H9 (cell line): ENCODE measurements around the gene MEP1A. TPM values are rescaled to one million over a fixed set of nuclear protein-coding genes. Genes with fewer than 3 reads are reported as not detected.

Source experiments
- DNase-seq: peaks from one replicate; pipeline ENCODE4 v3.0.0-alpha.2; 2017
- H2AFZ ChIP-seq: one replicate; pipeline ENCODE4 v1.6.1; 2013; ENCODE audit warnings: mild to moderate bottlenecking, low read length, control low read depth, moderate library complexity
- H2AK5ac ChIP-seq: 2 replicates; pipeline ENCODE4 v1.6.1; 2013; ENCODE audit warnings: low read length, control low read depth, mixed read lengths; ENCODE audit not compliant: insufficient read length
- H2BK120ac ChIP-seq: one replicate; pipeline ENCODE4 v1.6.1; 2013; ENCODE audit warnings: low read depth, mild to moderate bottlenecking, low read length, control low read depth, inconsistent platforms; ENCODE audit not compliant: poor library complexity, severe bottlenecking
- H2BK12ac ChIP-seq: 2 replicates; pipeline ENCODE4 v1.6.1; 2013; ENCODE audit warnings: low read length, control low read depth, mixed read lengths, low read depth; ENCODE audit not compliant: insufficient read length
- H2BK15ac ChIP-seq: 2 replicates; pipeline ENCODE4 v1.6.1; 2013; ENCODE audit warnings: low read depth, low read length, control low read depth
- H2BK20ac ChIP-seq: one replicate; pipeline ENCODE4 v1.6.1; 2013; ENCODE audit warnings: low read depth, mild to moderate bottlenecking, low read length, control low read depth, inconsistent platforms; ENCODE audit not compliant: poor library complexity, severe bottlenecking
- H2BK5ac ChIP-seq: 2 replicates; pipeline ENCODE4 v1.6.1; 2013; ENCODE audit warnings: low read length, control low read depth, mixed read lengths; ENCODE audit not compliant: insufficient read length
- H3K14ac ChIP-seq: 2 replicates; pipeline ENCODE4 v1.6.1; 2013; ENCODE audit warnings: low read length, control low read depth; ENCODE audit not compliant: insufficient read depth
- H3K18ac ChIP-seq: 2 replicates; pipeline ENCODE4 v1.6.1; 2013; ENCODE audit warnings: low read depth, mild to moderate bottlenecking, mixed read lengths, low read length, control low read depth; ENCODE audit not compliant: insufficient read length
- H3K23ac ChIP-seq: 2 replicates; pipeline ENCODE4 v1.6.1; 2013; ENCODE audit warnings: low read length, control low read depth, mixed read lengths, low read depth; ENCODE audit not compliant: insufficient read length
- H3K23me2 ChIP-seq: 2 replicates; pipeline ENCODE4 v1.6.1; 2013; ENCODE audit warnings: low read depth, mild to moderate bottlenecking, mixed read lengths, low read length, control low read depth; ENCODE audit not compliant: insufficient read length, poor library complexity, severe bottlenecking
- H3K27ac ChIP-seq: 2 replicates; pipeline ENCODE4 v1.5.1; 2013; ENCODE audit warnings: low read length, control low read depth, mixed read lengths, low read depth; ENCODE audit not compliant: insufficient read length
- H3K27me3 ChIP-seq: 2 replicates; pipeline ENCODE4 v1.6.1; 2013; ENCODE audit warnings: low read length, control low read depth, inconsistent platforms; ENCODE audit not compliant: insufficient read depth
- H3K4ac ChIP-seq: 2 replicates; pipeline ENCODE4 v1.6.1; 2013; ENCODE audit warnings: low read depth, mild to moderate bottlenecking, control low read depth, inconsistent platforms, low read length, moderate library complexity
- H3K4me1 ChIP-seq: 2 replicates; pipeline ENCODE4 v1.6.1; 2013; ENCODE audit warnings: low read length, control low read depth, inconsistent platforms; ENCODE audit not compliant: insufficient read depth
- H3K4me2 ChIP-seq: 2 replicates; pipeline ENCODE4 v1.6.1; 2013; ENCODE audit warnings: low read length, control low read depth, mixed read lengths; ENCODE audit not compliant: insufficient read length, insufficient read depth
- H3K56ac ChIP-seq: 2 replicates; pipeline ENCODE4 v1.6.1; 2013; ENCODE audit warnings: low read depth, mild to moderate bottlenecking, mixed read lengths, low read length, control low read depth; ENCODE audit not compliant: insufficient read length
- H3K79me1 ChIP-seq: 2 replicates; pipeline ENCODE4 v1.6.1; 2013; ENCODE audit warnings: low read depth, mild to moderate bottlenecking, moderate library complexity, low read length, control low read depth, inconsistent platforms; ENCODE audit not compliant: insufficient read depth, poor library complexity, severe bottlenecking
- H3K79me2 ChIP-seq: 2 replicates; pipeline ENCODE4 v1.6.1; 2013; ENCODE audit warnings: low read length, control low read depth, inconsistent platforms; ENCODE audit not compliant: insufficient read depth
- H3K9ac ChIP-seq: 2 replicates; pipeline ENCODE4 v1.6.1; 2013; ENCODE audit warnings: low read length, control low read depth, mixed read lengths; ENCODE audit not compliant: insufficient read length; ENCODE audit errors: extremely low read depth
- H3K9me3 ChIP-seq: one replicate; pipeline ENCODE4 v1.6.1; 2013; ENCODE audit warnings: low read depth, low read length, inconsistent platforms; ENCODE audit not compliant: control insufficient read depth
- H3T11ph ChIP-seq: one replicate; pipeline ENCODE4 v1.6.1; 2013; ENCODE audit warnings: mild to moderate bottlenecking, low read length, control low read depth, inconsistent platforms
- H4K20me1 ChIP-seq: one replicate; pipeline ENCODE4 v1.6.1; 2013; ENCODE audit not compliant: control insufficient read depth, insufficient read length, insufficient read depth
- H4K5ac ChIP-seq: 2 replicates; pipeline ENCODE4 v1.6.1; 2013; ENCODE audit warnings: low read depth, mild to moderate bottlenecking, mixed read lengths, low read length, control low read depth; ENCODE audit not compliant: insufficient read length
- H4K8ac ChIP-seq: replicated peaks from 2 replicates; pipeline ENCODE4 v1.6.1; 2013; ENCODE audit warnings: low read length, control low read depth, mixed read lengths, low read depth; ENCODE audit not compliant: insufficient read length
- H4K91ac ChIP-seq: 2 replicates; pipeline ENCODE4 v1.6.1; 2013; ENCODE audit warnings: low read depth, mild to moderate bottlenecking, moderate library complexity, mixed read lengths, low read length, control low read depth; ENCODE audit not compliant: insufficient read length
- H3K27ac Mint-ChIP-seq, 3 experiments: 2 replicates in 2 of 3; 3 replicates in 1 of 3; pipeline ENCODE4 v1.8.0; 2020 to 2021; ENCODE audit warnings: mixed read lengths in 3 of 3, mild to moderate bottlenecking in 1 of 3, moderate library complexity in 1 of 3
- H3K27me3 Mint-ChIP-seq: 2 replicates; pipeline ENCODE4 v1.8.0; 2021; ENCODE audit warnings: low read depth, mild to moderate bottlenecking, moderate library complexity, mixed read lengths
- H3K36me3 Mint-ChIP-seq, 3 experiments: 2 replicates in 2 of 3; 3 replicates in 1 of 3; pipeline ENCODE4 v1.8.0; 2020 to 2021; ENCODE audit warnings: low read depth in 3 of 3, mixed read lengths in 3 of 3; ENCODE audit not compliant: insufficient read depth in 1 of 3
- H3K4me1 Mint-ChIP-seq, 2 experiments: 2 replicates each; pipeline ENCODE4 v1.8.0; 2020; ENCODE audit warnings: mixed read lengths in 2 of 2
- H3K4me3 Mint-ChIP-seq, 2 experiments: 2 replicates in 1 of 2; 3 replicates in 1 of 2; pipeline ENCODE4 v1.8.0; 2020 to 2021; ENCODE audit warnings: mild to moderate bottlenecking in 2 of 2, mixed read lengths in 2 of 2, moderate library complexity in 1 of 2
- H3K9me3 Mint-ChIP-seq, 2 experiments: 2 replicates in 1 of 2; 3 replicates in 1 of 2; pipeline ENCODE4 v1.8.0; 2020; ENCODE audit warnings: mild to moderate bottlenecking in 2 of 2, mixed read lengths in 2 of 2, moderate library complexity in 1 of 2
- CTCF ChIP-seq: fragments of 200-600 bp; sonication (generic); conservative IDR thresholded peaks from 3 replicates; pipeline ENCODE4 v1.8.0; 2021; ENCODE audit warnings: antibody characterized with exemption, mild to moderate bottlenecking
- WGBS: extraction: QIAGEN DNeasy Blood & Tissue Kit; methylation state at CpG from one replicate; pipeline ENCODE4 v1.1.7; 2013; ENCODE audit warnings: missing lambda C conversion rate, low lambda C conversion rate, mixed read lengths; ENCODE audit not compliant: insufficient read length; ENCODE audit errors: extremely low coverage; 5-methylcytosine and 5-hydroxymethylcytosine counted together
- total RNA-seq: library from RNA; stranded (reverse); gene quantifications from 2 replicates; pipeline ENCODE4 v1.2.1, GENCODE V29; 2021

MEP1A gene
- total RNA-seq, 1 experiment from 2014 or later = not detected

- H3K56ac ChIP-seq = no peak overlapping the region
- H2AFZ ChIP-seq = no peak overlapping the region
- H4K8ac ChIP-seq = no peak overlapping the region
- no peak overlapping the region for H3K14ac ChIP-seq
- no CpG with 5 or more reads among the region's 3 CpGs for whole genome bisulfite sequencing
- no peak overlapping the region for H3T11ph ChIP-seq
- H3K4me1 ChIP-seq = no peaks in the 10 kb centered on the region
- Mint-ChIP-seq H3K4me3 (no peak overlapping the region), H3K27ac (no peak overlapping the region), H3K9me3 (no peaks in the 10 kb centered on the region), H3K4me1 (no peaks in the 10 kb centered on the region), H3K36me3 (no peaks in the 10 kb centered on the region), H3K27me3 (no peaks in the 10 kb centered on the region)
- H3K4me2 ChIP-seq = no peak overlapping the region
- no peak overlapping the region for H3K9ac ChIP-seq
- H3K4ac ChIP-seq = no peak overlapping the region
- TF ChIP-seq CTCF = no peak
- no peak overlapping the region for H2BK20ac ChIP-seq
- no peaks in the 10 kb centered on the region for H4K20me1 ChIP-seq
- H3K79me1 ChIP-seq = no peaks in the 10 kb centered on the region
- H2BK12ac ChIP-seq = no peak overlapping the region
- no peak overlapping the region for H2BK5ac ChIP-seq
- DNase-seq = no peak
- no peak overlapping the region for H3K27ac ChIP-seq
- no peak overlapping the region for H2AK5ac ChIP-seq
- H4K91ac ChIP-seq = no peak overlapping the region
- H3K18ac ChIP-seq = no peak overlapping the region
- H2BK120ac ChIP-seq = no peak overlapping the region
- no peaks in the 10 kb centered on the region for H3K9me3 ChIP-seq
- no peaks in the 10 kb centered on the region for H3K23me2 ChIP-seq
- no peak overlapping the region for H2BK15ac ChIP-seq
- no peak overlapping the region for H4K5ac ChIP-seq
- H3K79me2 ChIP-seq = no peaks in the 10 kb centered on the region
- H3K23ac ChIP-seq = no peak overlapping the region
- H3K27me3 ChIP-seq = no peaks in the 10 kb centered on the region
These were observed 2.6 kb downstream of the MEP1A start for GRCh38 chr6:46795816-46796215.
